Body of pancreas (tissue), 4 donors: ENCODE measurements around the gene BRPF1. TPM values are rescaled to one million over a fixed set of nuclear protein-coding genes. Genes with fewer than 3 reads are reported as not detected.

Experiments
- ATAC-seq: fragments of 150-250 bp; one replicate; pipeline ENCODE4 v1.9.1; 2016
- DNase-seq, 4 donors: peaks; one replicate each; pipeline ENCODE4 v3.0.0-alpha.2; 2019
- H3K27ac ChIP-seq, 4 donors: fragments of 200-600 bp; sonication (generic); 1 replicate in 3 of 4; 2 replicates in 1 of 4; pipeline versions ENCODE4 v1.5.1 to v1.6.1; 2016 to 2019; ENCODE audit warnings: mild to moderate bottlenecking in 1 of 4, mixed read lengths in 1 of 4, moderate library complexity in 1 of 4
- H3K27me3 ChIP-seq, 2 donors: fragments of 200-600 bp; sonication (generic); one replicate each; pipeline ENCODE4 v1.6.0; 2016; ENCODE audit warnings: mild to moderate bottlenecking in 1 of 2
- H3K36me3 ChIP-seq, 2 donors: fragments of 200-600 bp; sonication (generic); replicated peaks in 1 of 2; 2 replicates each; pipeline ENCODE4 v1.5.1; 2016; ENCODE audit warnings: low read depth in 2 of 2; ENCODE audit not compliant: insufficient read depth in 1 of 2
- H3K4me1 ChIP-seq: fragments of 200-600 bp; sonication (generic); one replicate; pipeline ENCODE4 v1.6.0; 2016
- H3K4me3 ChIP-seq, 2 donors: fragments of 200-600 bp; sonication (generic); 1 replicate in 1 of 2; 2 replicates in 1 of 2; pipeline ENCODE4 v1.5.1; 2016 to 2019
- H3K9me3 ChIP-seq, 3 donors: fragments of 200-600 bp; sonication (generic); 1 replicate in 2 of 3; 2 replicates in 1 of 3; pipeline ENCODE4 v1.5.1; 2016
- CTCF ChIP-seq, 7 experiments: fragments of 450-650 bp in 4 of 7; fragments of 200-600 bp in 3 of 7; sonication (generic) in 3 of 7; IDR thresholded peaks; one replicate each; pipeline ENCODE4 v1.5.1; 2016 to 2019; ENCODE audit warnings: antibody characterized with exemption in 7 of 7
- POLR2A ChIP-seq, 3 donors: fragments of 450-650 bp; IDR thresholded peaks; one replicate each; pipeline ENCODE4 v1.6.1; 2016; ENCODE audit warnings: antibody characterized with exemption in 3 of 3, mild to moderate bottlenecking in 2 of 3
- WGBS, 2 donors: methylation state at CpG; one replicate each; pipeline ENCODE4 v1.1.5; 2017; 5-methylcytosine and 5-hydroxymethylcytosine counted together
- intact Hi-C: fragments of 100-400 bp; cut with DNase I; formaldehyde crosslinking; loops from one replicate; pipeline ENCODE4 v1.15.1; 2023
- total RNA-seq, 2 donors: library from RNA; depleted of rRNA; stranded (reverse); fragments of >200 nt; gene quantifications; one replicate each; pipeline ENCODE4 v1.1.0, GENCODE V29; 2016

Gene BRPF1
- total RNA-seq, 2 donors from 2014 or later, result 9.6 to 10.9 TPM

GRCh38 chr3:9695746-9696145 lies 35.8 kb upstream of the BRPF1 start:
- intact Hi-C loops, result no loop called here
- DNase-seq (no peak), ATAC-seq (no peak)
- Histone ChIP-seq H3K36me3 (peaks cover 0 to 20% of the 10 kb centered on the region in 2 donors), H3K27ac (no peak overlapping the region), H3K27me3 (no peaks in the 10 kb centered on the region), H3K4me3 (no peak overlapping the region), H3K9me3 (no peaks in the 10 kb centered on the region), H3K4me1 (no peaks in the 10 kb centered on the region)
- WGBS, 2 donors, result 90 to 95% methylated on average over 4 to 7 of the region's 7 CpGs
- TF ChIP-seq CTCF (IDR thresholded peaks at IDR 0.05) (no peak), POLR2A (IDR thresholded peaks at IDR 0.05) (no peak)

DNA sequence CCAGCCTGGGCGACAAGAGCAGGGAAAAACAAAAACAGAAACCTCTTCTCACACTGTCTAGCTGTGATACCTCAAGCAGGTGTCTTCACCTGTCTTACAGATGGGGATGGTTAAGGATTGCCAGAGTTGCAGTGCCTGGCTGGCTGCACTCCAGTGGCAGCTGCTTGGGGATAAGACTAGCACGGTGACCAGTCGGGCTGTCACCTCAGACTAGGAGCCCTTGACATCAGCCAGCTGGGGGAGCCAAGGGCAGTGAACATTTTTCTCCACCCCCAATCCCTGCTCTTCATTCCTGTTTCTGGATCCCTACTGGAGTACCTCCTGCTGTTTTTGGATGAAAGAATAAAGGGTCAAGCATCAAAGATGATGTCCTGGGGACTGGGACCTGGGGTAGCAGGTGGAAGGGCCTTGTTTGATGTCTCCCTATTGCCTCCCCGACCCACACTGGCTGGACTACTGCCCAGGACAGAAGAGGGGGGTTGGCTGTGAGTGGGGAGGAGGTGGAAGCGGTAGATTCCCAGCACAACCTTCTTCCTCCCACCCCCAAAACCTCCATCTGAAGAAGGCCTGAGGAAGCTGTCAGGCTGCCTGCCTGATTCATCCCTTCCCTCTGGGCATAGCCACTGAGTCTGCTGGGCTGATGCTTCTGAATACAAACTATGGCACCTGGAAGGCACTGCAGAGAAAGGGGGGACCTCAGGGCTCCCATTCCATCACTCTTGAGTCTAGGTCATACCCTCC lies 34.9 kb upstream of the BRPF1 start:
- H3K27ac ChIP-seq, result no peak overlapping the region
- H3K9me3 ChIP-seq, result no peaks in the 10 kb centered on the region
- no peaks in the 10 kb centered on the region for H3K4me1 ChIP-seq
- no peaks in the 10 kb centered on the region for H3K27me3 ChIP-seq
- intact Hi-C loops, result no loop called here
- TF ChIP-seq CTCF (IDR thresholded peaks at IDR 0.05) (no peak), POLR2A (IDR thresholded peaks at IDR 0.05) (no peak)
- H3K4me3 ChIP-seq, result no peak overlapping the region
- whole genome bisulfite sequencing, 2 donors, result 61 to 69% methylated on average over 5 of the region's 5 CpGs
- ATAC-seq, result no peak
- peaks cover 0 to 12% of the 10 kb centered on the region in 2 donors for H3K36me3 ChIP-seq
- DNase-seq, result no peak

DNA sequence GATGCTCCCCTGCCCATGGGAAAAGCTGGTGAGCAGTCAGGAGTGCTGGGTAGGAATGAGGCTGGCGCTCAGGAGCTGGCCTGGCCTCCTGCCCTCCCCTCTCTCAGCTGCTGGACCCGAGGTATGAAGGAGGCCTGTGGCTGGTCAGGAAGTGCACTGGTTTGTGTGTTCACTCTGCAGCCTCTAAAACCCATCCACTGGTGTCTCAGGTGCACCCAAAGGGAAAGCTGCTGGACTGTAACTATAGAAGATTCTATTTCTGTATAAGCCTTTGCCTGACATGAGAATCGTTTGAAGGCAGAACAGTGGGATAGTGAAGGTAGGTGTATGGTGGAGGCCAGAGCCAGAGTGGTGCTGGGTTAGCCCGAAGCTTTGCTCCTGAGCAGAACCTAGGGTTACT lies 33.6 kb upstream of the BRPF1 start:
- Histone ChIP-seq H3K9me3 (no peaks in the 10 kb centered on the region), H3K4me3 (no peak overlapping the region), H3K36me3 (peaks cover 0 to 9% of the 10 kb centered on the region in 2 donors), H3K27me3 (no peaks in the 10 kb centered on the region), H3K4me1 (no peaks in the 10 kb centered on the region), H3K27ac (no peak overlapping the region)
- no peak for ATAC-seq
- 80 to 89% methylated on average over 3 to 4 of the region's 4 CpGs for WGBS, 2 donors
- intact Hi-C loops, result no loop called here
- DNase-seq, result no peak
- TF ChIP-seq CTCF (IDR thresholded peaks at IDR 0.05) (no peak), POLR2A (IDR thresholded peaks at IDR 0.05) (no peak)

DNA sequence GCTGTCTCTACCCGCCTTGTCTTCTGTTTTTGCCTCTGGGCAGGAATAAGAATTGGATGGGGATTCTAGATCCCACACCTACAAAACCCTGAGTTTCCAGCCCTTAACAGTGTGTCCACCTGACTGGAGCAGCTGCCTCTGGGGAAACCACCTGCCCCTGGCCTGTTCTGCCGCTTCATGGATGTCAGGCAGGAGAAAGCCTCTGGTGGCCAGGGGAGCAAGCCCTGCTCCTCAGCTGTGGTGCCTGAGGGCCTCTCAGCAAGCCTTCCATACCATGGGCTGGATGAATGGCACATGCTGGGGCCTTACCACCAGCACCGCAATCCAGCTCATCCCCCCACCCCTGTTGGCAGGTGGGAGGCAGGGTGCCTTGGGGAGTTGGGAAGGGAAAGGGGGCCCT lies 33.2 kb upstream of the BRPF1 start:
- TF ChIP-seq CTCF (IDR thresholded peaks at IDR 0.05) (no peak), POLR2A (IDR thresholded peaks at IDR 0.05) (no peak)
- no peaks in the 10 kb centered on the region for H3K27me3 ChIP-seq
- no peaks in the 10 kb centered on the region for H3K4me1 ChIP-seq
- WGBS, 2 donors, result 95 to 100% methylated on average over 2 to 3 of the region's 3 CpGs
- intact Hi-C loops, result no loop called here
- peaks cover 0 to 9% of the 10 kb centered on the region in 2 donors for H3K36me3 ChIP-seq
- no peak overlapping the region for H3K27ac ChIP-seq
- H3K4me3 ChIP-seq, result no peak overlapping the region
- no peaks in the 10 kb centered on the region for H3K9me3 ChIP-seq
- no peak for ATAC-seq
- no peak for DNase-seq

DNA sequence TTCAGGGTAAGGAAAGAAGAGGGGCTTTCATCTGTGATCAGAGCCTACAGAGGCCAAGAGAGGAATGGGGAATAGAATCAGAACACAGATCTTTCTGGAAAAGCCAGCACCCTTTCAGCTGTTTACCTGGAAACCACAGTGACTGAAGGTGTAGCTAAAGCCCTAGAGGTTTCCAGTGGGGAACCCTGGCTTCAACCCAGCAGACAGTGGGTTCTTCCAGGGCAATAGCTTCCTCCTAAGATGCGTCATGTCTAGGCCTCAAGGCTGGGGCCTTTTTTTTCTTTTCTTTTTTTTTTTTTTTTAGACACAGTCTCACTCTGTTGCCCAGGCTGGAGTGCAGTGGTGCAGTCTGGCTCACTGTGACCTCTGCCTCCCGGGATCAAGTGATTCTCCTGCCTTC lies 31.0 kb upstream of the BRPF1 start:
- DNase-seq (no peak), ATAC-seq (no peak)
- Histone ChIP-seq H3K27me3 (peaks cover 0 to 5% of the 10 kb centered on the region in 2 donors), H3K4me3 (no peak overlapping the region), H3K4me1 (peaks cover 18% of the 10 kb centered on the region), H3K9me3 (no peaks in the 10 kb centered on the region), H3K27ac (no peak overlapping the region), H3K36me3 (peaks cover 0 to 3% of the 10 kb centered on the region in 2 donors)
- WGBS, 2 donors, result 89 to 91% methylated on average over 2 of the region's 2 CpGs
- no peak for TF ChIP-seq CTCF (IDR thresholded peaks at IDR 0.05)
- TF ChIP-seq POLR2A (IDR thresholded peaks at IDR 0.05), result no peak
- intact Hi-C loops, result no loop called here
